HG03342 (cell line): ENCODE results near the gene RPAP3.

Source experiments
- ATAC-seq: cut with Tn5 transposase; IDR thresholded peaks from one replicate; pipeline ENCODE4 v1.9.1; 2021; ENCODE audit warnings: mild to moderate bottlenecking, moderate library complexity; ENCODE audit not compliant: unreplicated experiment

Gene RPAP3, protein sequence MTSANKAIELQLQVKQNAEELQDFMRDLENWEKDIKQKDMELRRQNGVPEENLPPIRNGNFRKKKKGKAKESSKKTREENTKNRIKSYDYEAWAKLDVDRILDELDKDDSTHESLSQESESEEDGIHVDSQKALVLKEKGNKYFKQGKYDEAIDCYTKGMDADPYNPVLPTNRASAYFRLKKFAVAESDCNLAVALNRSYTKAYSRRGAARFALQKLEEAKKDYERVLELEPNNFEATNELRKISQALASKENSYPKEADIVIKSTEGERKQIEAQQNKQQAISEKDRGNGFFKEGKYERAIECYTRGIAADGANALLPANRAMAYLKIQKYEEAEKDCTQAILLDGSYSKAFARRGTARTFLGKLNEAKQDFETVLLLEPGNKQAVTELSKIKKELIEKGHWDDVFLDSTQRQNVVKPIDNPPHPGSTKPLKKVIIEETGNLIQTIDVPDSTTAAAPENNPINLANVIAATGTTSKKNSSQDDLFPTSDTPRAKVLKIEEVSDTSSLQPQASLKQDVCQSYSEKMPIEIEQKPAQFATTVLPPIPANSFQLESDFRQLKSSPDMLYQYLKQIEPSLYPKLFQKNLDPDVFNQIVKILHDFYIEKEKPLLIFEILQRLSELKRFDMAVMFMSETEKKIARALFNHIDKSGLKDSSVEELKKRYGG

DNA sequence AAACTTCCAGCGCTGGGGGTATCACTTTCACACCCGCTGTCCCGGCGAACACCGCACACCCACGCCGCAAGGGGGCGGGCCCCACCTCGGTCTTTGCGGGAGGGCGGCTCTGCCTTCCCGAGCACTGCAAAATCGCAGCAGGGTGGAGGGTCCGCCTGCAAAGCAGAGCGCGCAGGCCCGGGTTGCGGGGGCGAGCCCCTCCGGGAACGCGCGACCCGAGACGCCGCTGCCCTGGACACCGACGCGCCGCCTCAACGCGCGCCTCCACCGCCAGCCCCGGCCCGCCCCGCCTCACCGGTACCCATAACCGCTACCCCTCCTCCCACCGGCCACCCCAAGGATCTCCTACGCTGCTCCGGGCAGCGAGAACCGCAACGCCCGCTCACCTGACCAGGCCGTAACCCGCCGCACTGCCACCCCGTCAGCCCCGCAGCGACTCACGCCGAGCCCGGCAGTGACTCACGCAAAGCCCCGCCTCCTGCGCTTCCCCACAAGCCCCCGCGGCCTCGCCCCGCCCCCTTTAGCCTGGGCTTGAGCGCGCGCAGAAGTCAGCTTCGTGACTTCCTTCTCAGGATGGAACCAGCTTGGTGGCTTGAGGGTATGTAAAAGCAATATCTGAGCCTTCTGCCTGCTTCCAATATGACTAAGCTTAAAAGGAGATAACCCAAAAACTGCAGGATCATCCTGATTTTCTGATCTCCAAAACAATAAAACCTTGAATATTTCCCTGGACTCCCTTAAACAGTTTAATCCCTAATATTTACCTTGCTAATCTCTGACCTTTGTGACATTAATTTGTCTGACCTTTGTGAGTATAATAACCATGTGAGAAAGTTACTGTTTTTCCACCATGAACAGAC, at the start of gene RPAP3:
Gene RPAP3 (minus strand): TSS at position 465 of the 860 bp plus-strand sequence. CDS start 3,190 bp downstream, outside the sequence.
- ATAC-seq: peak; percentile 81

DNA sequence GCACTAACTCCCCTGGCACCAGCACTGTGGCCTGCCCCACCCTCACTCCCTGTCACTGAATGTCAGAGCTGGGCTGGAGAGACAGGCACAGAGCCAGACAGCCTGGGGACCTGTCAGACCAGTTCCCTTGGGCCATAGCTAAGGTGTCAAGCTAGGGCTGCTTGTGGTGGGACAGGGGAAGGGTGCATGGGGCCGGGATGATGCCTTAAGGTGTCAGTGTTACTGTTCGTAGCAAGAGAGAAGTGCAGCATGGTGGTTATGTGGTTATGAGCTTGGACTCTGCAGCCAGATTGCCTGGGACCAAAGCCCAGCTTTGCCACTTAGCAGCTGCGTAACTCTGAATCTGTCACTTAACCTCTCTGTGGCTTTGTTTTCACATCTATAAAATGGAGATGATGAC, 49.1 kb upstream of the RPAP3 start:
- peak; percentile 25 for ATAC-seq

DNA sequence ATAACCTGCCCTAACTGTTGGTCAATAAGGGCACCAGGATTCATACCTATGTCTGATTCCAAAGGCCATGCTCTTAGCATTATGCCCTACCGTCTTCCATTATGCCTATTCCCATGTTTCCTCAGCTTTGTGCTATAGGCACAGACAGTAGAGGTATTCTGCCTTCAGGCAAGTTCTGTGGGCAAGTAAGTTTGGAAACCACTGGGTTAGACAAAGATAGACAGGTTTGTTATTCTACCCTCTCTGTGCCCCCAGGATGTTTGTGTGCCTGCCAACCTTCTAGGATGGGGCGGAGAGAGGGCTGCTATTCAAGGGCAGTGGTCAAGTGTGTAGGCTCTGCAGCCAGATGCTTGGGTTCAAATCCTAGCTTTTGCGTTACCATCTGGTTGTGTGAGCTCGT, 48.3 kb upstream of the RPAP3 start:
- ATAC-seq: no peak

DNA sequence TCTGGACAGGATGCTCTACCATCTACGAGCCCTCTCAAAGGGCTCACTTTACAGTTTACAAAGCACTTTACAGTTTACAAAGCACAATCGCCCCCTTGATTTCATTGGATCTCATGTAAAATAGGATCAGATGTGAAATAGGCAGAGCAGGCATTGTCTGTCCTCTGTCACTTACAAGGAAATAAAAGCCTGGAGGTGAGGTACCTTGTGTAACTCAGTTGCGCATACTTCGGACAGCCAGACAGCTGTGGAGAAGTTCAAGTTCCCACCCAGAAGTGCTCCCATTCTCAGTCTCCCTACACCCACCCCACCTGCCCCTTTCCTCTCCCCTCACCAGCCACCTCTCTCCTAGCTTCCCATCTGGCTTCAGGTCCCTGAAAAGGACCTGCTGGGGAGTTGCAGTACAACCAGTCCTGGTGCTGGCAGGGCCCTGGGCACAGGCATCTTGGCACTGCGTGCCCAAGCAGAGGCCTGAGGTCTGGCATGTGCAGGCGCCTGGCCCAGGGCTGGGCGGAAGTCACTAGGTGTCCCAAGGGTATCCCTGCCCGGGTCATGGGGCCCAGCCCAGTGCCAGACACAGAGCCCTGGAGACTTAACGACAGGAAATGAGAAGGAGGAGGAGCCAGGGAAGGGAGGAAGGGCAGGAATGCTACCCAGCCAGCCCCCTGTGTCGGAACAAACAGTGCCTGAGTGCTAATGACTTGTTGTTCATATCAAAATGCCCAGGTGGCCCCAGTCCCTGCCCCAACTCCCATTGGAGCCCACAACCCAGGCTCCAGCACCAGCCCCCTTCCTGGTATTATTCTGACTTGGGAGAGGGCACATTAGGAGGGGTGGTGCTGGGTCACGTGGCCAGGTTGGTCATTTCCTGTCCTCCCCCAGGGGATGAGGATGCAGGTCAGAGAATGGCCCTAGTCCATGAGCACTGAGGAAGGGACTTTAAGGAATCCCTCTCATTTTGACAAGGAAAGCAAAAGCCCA, 47.5 kb upstream of the RPAP3 start:
- no peak for ATAC-seq

DNA sequence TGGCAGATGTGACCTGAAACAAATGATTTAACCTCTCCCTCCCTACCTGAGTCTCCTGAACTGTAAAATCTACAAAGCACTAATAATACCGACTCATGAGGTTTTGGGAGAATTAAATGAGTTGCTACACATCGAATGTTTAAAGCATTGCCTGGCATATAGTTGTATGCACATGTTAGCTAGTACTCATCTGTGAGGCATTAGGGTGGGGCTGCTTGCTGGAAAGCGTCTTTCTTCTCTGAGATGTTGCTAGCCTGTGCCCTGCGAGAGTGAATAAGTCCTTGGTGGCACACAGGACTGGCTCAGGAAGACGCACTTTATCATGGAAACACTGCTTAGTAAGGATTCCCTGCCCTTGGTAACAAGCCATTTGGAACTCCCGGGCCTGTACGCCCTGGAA, 46.7 kb upstream of the RPAP3 start:
- ATAC-seq: no peak

DNA sequence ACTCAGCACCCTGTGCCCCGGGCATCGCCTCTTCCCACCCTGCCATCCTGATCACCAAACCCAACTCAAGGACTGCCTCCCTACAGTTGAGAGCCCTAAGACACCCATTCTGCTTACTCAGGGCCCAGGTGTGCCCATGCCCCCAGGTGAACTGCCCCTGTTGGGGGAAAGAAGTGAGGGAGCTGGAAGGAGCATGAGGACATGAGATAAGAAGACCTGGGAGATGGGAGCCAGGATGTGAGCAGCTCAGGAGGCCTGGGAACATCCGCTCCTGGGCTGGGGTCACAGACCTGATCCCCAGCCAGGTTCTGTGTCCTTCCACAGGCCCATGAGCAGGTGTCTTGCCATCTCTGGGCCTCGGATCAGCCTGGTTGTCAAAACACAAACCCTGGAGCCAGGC, 46.3 kb upstream of the RPAP3 start:
- no peak for ATAC-seq

DNA sequence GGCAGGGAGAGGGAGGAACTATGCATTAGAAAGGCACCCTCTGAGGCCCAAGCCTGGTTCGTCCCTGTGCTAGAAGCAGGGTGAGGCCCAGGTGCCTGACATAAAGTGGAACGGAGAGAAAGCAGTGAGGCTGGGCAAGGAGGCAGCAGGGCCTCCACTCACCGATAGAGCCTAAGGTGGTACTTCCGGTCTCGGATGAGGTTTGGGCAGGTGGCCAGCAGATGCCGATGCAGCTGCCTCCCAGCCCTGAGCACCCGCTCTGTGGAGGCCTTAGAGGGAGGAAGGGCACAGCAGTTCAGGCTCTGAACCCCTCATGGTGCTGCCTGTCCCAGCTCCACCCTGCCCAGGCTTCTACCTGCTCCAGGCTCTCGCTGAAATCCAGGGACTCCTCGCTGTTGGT, 45.7 kb upstream of the RPAP3 start:
- ATAC-seq: no peak

DNA sequence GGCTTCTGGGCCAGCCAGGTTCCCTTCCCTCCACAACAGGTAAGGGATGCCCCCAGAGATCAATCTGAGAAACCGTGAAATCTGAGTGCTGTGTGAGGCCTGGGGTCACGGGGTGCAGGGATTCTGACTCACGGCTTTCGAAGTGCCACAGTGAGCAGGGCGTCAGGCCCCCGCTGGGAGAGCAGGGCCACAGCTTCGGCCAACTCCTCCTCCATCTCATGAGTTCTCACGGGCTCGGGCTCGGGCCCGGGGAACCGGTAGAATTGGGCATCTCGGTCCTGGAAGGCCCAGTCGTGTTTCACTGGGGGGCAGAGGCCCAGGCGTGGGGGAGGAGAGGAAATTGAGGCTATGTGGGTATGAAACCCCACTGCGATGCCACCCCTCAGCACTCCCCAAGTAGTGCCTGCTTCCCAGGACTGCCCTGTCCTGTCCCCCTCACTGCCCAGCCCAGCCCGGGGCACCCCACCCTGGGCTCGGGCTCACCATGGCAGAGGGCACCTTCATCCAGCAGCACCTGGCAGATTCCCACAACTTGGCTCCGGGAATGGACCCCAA, 45.2 kb upstream of the RPAP3 start:
- ATAC-seq: no peak

DNA sequence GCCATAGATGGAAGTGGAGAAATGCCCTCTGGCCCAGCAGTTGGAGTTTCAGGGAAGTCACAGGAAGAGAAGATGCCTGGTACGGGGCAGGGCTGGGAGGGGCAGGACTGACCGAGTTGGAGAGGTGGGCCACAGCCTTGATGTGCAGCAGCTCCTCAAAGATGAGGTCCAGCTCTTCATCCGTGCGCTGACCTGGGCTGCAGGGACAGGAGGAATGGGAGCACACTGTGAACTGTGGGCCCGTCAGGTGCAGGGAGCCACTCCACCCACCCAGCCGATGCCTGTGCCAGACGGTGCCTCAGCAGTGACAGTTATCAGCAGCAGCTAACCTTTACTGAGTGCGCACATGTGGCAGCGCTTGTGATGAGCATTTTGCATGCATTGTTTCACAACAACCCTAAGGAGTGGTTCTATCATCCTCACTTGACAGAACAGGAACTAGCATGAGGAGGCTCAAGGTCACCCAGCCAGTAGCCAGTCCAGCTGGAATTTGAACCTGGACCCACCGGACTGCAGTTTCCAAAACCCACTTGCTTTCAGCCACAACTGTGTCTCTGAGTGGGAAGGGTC, 44.5 kb upstream of the RPAP3 start:
- no peak for ATAC-seq

DNA sequence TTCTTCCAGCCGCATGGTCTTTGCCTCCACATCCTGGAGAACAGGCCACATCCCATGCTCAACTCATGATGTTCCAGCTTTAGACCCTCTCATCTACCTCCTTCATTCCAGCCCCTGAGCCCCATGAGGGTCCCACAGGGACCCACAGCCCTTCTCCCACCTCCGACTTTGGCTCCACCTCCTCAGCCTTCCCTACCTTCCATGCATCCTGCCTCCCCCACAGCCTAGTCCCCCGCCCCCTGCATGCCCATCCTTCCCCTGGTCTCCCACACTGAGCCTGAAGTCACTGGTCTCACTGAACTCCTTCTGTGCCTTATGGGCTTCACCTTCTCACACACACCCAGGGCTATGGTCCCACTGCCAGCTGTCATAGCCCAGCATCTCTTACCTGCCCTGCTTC, 43.1 kb upstream of the RPAP3 start:
- no peak for ATAC-seq

DNA sequence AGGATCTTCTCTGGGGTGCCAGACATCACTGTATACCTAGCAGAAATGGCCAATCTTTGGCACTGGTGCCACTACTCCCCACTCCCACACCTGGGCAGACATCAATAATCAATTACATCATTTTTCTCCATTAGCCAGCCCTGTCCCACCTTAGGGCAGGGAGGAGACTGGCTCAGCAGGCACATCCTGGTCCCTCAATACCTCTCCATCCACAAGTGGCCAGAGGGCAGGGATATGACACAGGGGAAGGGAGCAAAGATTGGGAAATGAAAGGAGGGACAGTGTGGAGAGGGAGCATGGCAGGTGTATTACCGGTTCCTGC, 42.6 kb upstream of the RPAP3 start:
- no peak for ATAC-seq

DNA sequence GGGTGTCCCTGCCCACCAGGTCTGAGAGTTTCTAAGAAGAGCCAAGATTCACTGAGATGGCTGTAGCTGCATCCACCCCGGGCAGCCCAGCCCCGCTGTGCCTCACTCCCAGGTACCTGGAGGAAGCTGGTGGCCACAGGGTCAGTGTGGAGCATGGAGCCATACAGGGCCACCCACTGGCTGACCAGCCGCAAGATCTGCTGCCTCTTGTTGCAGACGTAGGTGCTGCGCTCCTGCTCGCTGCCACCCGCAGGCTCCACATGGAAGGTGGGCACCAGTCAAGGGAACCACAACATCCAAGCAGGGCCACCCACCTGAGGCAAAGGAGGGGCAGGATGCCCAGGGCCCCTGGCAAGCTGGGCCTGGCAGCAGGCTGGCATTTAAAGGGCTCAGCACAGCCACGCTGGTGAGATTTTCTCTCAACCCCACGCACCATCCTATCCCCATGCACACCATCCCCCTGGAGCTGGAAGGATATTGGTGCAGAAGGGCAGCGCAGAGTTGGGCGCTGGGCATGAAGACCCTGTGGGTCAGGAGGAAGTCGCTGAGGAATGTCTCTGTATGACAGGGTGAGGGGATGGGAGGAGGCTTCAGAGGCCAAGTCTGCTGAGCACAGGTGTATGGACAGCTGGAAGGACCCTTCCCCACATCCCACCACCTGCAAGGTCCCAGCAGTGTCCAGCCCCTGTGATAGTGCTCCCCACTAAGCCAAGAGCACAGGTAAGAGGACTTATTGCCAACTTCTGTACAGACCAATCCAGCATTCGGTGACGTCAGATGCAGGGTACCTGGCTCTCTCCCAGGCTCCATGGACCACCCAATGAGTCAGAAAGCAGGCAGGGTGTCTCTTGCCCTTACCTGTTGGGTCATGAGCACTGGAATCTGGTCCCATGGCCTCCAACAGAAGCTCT, 42.0 kb upstream of the RPAP3 start:
- no peak for ATAC-seq

DNA sequence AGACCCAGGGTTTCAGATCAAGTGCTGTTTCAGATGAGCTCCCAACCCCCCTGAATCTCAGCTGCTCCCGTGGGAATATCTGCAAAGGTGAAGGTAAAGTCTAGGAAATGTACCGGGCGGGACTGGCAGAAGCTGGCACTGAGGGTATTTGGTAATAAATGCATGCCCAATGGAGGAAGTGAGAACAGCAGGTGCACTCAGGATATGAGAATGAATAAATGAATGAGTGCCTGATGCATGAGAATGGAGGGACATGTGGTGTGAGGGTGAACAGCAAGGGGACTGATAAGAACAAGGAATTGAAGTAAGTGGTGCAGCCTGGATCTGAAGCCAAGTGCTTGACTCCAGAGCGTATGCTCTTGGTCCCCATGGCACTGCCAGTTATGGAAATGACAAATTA, 41.3 kb upstream of the RPAP3 start:
- ATAC-seq: no peak

DNA sequence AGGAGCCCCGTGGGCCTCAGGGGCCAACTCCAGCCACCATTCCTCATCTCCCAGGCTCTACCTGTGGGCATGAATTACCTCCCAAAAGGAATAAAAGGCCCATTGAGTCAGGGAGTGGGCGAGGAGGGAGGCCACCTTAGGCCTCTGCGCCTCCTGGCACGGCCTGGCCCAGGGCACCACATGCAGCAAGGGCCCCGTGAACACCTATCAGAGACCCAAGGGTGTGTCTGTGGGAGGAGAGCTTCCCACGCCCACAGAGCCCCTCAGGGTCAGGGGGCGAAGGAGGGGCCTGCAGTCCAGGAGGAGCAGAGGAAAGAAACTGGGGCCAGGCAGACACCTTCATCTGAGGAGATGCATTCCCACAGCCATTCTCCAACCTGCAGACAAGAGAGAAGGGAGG, 40.7 kb upstream of the RPAP3 start:
- no peak for ATAC-seq

DNA sequence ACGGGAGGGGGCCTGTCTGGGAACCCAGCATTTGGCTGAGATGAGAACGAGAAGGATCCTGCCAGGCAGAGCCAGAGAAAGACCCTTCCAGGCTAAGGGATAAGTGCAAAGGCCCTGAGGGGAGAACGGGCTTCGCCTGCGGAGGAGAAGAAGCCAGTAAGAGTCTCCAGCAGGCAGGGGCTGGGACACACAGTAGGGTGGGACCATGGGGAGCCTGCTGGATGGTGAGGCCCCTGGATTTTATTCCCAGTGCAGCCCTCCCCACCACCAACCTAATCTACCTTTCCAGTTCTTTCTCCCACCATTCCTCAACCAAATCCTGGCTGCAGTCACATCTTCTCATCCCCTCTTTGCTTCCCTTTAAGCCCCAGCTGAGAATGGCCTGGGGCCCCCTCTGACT, 40.2 kb upstream of the RPAP3 start:
- ATAC-seq: no peak

DNA sequence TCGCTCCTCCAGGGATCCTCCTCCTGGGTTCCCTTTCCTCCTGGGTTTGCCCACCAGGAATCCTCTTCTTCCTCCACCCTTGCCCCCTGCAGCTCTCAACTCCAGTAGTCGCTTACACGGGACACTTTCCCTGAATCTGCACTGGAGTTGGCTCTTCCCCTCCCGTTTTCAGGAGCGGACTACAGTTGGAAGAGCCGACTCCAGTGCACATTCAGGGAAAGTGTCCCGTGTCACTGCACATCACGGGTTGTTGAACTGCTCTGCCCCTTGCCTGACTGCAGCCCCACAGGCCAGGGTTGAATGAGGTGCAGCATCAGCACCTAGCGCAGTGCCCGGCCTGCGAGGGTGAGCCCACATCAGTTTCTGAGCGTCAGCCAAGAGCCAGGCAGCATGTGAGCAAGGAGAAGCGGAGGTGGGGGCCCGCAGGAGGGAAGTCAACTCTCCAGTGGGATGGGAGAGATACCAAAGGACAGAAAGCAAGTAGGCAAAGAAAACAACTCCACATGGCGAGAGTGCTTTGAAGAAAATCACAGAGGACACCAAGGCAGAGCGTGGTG, 39.7 kb upstream of the RPAP3 start:
- ATAC-seq: no peak

DNA sequence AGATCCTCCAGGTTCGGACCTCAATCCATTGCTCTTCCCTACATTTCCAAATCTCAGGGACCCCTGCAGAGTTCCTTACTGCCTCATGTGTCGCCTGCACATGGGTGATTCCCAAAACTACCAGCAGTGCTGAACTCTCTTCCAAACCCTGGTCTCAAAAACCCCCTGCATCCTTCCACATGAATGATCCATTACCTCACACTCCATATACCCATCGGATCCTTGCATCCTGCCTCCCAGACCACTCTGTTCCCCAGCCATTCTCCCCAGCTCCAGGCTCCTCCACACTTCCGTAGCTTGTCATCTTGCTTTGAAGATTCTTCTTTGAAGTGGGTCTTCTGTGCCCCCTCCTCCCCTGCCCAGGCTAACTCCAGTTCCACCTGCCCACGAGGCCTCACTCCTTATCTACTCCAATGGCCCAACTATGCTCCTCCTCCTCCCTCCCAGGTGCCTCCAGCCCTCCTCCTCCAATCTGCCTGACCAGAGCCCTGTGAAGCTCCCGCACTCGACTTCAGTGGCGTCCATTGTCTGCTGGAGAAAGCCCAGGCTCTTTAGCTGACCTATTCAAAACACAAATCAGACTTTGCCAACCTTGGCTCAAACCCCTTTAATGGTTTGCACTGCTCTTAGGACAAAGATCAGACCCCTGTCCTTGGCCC, 39.1 kb upstream of the RPAP3 start:
- no peak for ATAC-seq

DNA sequence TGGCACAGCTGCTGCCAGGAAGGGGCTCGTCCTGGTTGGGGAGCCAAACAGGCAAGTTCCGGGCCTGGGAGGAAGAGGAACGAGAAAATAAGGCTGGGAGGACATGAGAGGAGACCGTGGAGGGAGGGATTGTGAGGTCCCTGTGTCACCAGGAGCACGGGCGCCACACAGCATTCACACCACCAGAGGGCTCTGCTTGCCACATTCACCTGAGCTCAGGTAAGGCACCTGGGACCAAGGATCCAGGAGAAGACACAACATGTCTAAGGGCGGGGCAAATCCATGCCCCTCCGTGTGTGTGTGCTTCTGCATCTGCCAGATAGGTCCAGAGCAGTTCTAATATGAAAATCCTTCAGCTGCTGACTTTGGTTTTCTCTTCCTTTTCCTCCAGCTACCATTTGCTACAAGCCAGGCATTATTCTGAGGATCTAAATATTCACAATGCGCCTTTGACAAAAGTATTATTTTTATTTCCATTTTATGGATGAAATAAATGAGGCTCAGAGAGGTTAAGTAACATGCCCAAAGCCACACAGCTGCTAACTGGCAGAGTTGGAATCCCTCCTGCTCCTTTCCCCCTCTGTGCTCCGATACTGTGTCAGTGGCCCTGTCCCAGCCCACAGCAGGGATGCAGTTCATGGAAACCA, 38.3 kb upstream of the RPAP3 start:
- ATAC-seq: no peak
